ENCODE data around the gene RPL12.

Gene RPL12

GRCh38 chr9:127447416-127448111 is 3.6 kb downstream of the RPL12 start:
- peaks cover 70% of the 10 kb centered on the region for H3K36me3 Mint-ChIP-seq (ENCODE audit: low read depth)
- TF ChIP-seq CTCF (IDR thresholded peaks at IDR 0.05; ENCODE audit: unreplicated experiment in 3 of 3), result no peak
- H3K27me3 Mint-ChIP-seq (ENCODE audit: low read depth), result no peaks in the 10 kb centered on the region
- H3K9me3 Mint-ChIP-seq, result no peaks in the 10 kb centered on the region
- peak overlapping the region in 2 of 3 experiments; percentile 98 for H3K4me3 Mint-ChIP-seq
- peaks cover 32% of the 10 kb centered on the region for H3K4me1 Mint-ChIP-seq
- H3K27ac Mint-ChIP-seq, result peak overlapping the region; percentile 56 to 93 (median 65)

- Mint-ChIP-seq H3K27me3 (ENCODE audit: low read depth) (no peaks in the 10 kb centered on the region), H3K4me3 (peak overlapping the region in 2 of 3 experiments; percentile 14 to 61), H3K36me3 (ENCODE audit: low read depth) (peaks cover 77% of the 10 kb centered on the region), H3K27ac (peak overlapping the region in 2 of 3 experiments; percentile 36 to 54), H3K4me1 (peaks cover 28% of the 10 kb centered on the region), H3K9me3 (no peaks in the 10 kb centered on the region)
- no peak for TF ChIP-seq CTCF (IDR thresholded peaks at IDR 0.05; ENCODE audit: unreplicated experiment in 3 of 3)
Observed at GRCh38 chr9:127446713-127447415, 4.3 kb downstream of the RPL12 start.

GRCh38 chr9:127445851-127446712 is 5.1 kb downstream of the RPL12 start:
- H3K9me3 Mint-ChIP-seq, result no peaks in the 10 kb centered on the region
- no peak for TF ChIP-seq CTCF (IDR thresholded peaks at IDR 0.05; ENCODE audit: unreplicated experiment in 3 of 3)
- H3K27ac Mint-ChIP-seq, result peak overlapping the region in 2 of 3 experiments; percentile 54 to 65

GRCh38 chr9:127444921-127445850 is 6.0 kb downstream of the RPL12 start:
- Mint-ChIP-seq H3K4me1 (peaks cover 23% of the 10 kb centered on the region), H3K36me3 (ENCODE audit: low read depth) (peaks cover 88% of the 10 kb centered on the region), H3K27ac (peak overlapping the region in 2 of 3 experiments; percentile 14 to 65), H3K27me3 (ENCODE audit: low read depth) (no peaks in the 10 kb centered on the region), H3K9me3 (no peaks in the 10 kb centered on the region), H3K4me3 (peak overlapping the region in 1 of 3 experiments; percentile 21)
- no peak for TF ChIP-seq CTCF (IDR thresholded peaks at IDR 0.05; ENCODE audit: unreplicated experiment in 3 of 3)

More at GRCh38 chr9:127445851-127446712, 5.1 kb downstream of the RPL12 start:
- peaks cover 82% of the 10 kb centered on the region for H3K36me3 Mint-ChIP-seq (ENCODE audit: low read depth)
- peaks cover 28% of the 10 kb centered on the region for H3K4me1 Mint-ChIP-seq
- no peaks in the 10 kb centered on the region for H3K27me3 Mint-ChIP-seq (ENCODE audit: low read depth)
- H3K4me3 Mint-ChIP-seq, result peak overlapping the region in 1 of 3 experiments; percentile 61

- Mint-ChIP-seq H3K9me3 (no peaks in the 10 kb centered on the region), H3K27me3 (ENCODE audit: low read depth) (no peaks in the 10 kb centered on the region), H3K27ac (peak overlapping the region in 2 of 3 experiments; percentile 22 to 46), H3K36me3 (ENCODE audit: low read depth) (peaks cover 87% of the 10 kb centered on the region), H3K4me1 (peaks cover 15% of the 10 kb centered on the region), H3K4me3 (no peak overlapping the region)
- no peak for TF ChIP-seq CTCF (IDR thresholded peaks at IDR 0.05; ENCODE audit: unreplicated experiment in 3 of 3)
Observed at GRCh38 chr9:127444283-127444920, 6.8 kb downstream of the RPL12 start.
